Mucosa of rectum (tissue), 2 donors: ENCODE measurements around the gene UGT1A4.

Experiments
- H3K27ac ChIP-seq, 2 donors: one replicate each; pipeline ENCODE4 v1.7.0; 2013; ENCODE audit warnings: inconsistent platforms in 2 of 2, low read depth in 2 of 2, low read length in 2 of 2
- H3K27me3 ChIP-seq, 2 donors: one replicate each; pipeline ENCODE4 v1.7.0; 2013; ENCODE audit warnings: low read length in 2 of 2; ENCODE audit not compliant: control insufficient read depth in 2 of 2, insufficient read depth in 2 of 2
- H3K36me3 ChIP-seq, 2 donors: one replicate each; pipeline ENCODE4 v1.7.0; 2013; ENCODE audit warnings: low read length in 2 of 2; ENCODE audit not compliant: control insufficient read depth in 2 of 2, insufficient read depth in 2 of 2
- H3K4me1 ChIP-seq, 2 donors: one replicate each; pipeline ENCODE4 v1.7.0; 2013; ENCODE audit warnings: low read length in 2 of 2, mild to moderate bottlenecking in 1 of 2; ENCODE audit not compliant: control insufficient read depth in 2 of 2, insufficient read depth in 2 of 2
- H3K4me3 ChIP-seq, 2 donors: one replicate each; pipeline ENCODE4 v1.7.0; 2013; ENCODE audit warnings: low read length in 2 of 2
- H3K9ac ChIP-seq, 2 donors: one replicate each; pipeline ENCODE4 v1.7.0; 2013; ENCODE audit warnings: low read length in 2 of 2, low read depth in 1 of 2, mild to moderate bottlenecking in 1 of 2
- H3K9me3 ChIP-seq, 2 donors: one replicate each; pipeline ENCODE4 v1.7.0; 2013; ENCODE audit warnings: low read length in 2 of 2; ENCODE audit not compliant: control insufficient read depth in 2 of 2
- donor health status: healthy.
- donor health status: Normal muscosa, but diverticular disease.

The UGT1A4 gene

DNA sequence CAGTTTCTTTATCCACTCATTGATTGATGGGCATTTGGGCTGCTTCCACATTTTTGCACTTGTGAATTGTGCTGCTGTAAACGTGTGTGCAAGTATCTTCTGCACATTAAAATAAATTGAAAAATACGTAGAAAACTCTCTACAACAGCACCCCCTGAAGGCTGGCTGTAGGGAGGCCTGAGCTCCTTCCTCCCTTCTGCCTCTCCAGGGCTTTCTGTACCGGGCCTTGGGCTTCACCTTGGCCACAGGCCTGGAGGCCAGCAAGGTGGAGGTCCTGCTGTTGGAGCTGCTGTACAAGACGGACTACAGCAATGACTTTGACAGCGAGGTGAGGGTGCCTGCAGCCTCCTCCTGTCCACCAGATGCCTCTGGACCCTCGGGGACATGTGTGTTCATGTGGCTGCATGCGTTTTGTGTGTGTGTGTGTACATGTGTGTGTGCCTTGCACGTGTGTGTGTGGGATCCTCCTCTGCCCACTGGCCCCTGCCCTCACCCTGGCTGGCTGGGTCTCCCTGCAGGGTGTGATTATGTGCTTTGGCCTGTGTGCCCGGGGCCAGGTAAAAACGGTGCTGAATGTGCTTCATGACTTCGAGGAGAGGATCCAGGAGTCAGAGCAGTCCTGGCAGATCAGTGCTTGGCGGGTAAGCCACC, 88.8 kb downstream of the UGT1A4 start:
- peaks cover 8 to 9% of the 10 kb centered on the region in 2 donors for H3K27me3 ChIP-seq
- H3K27ac ChIP-seq, result no peak overlapping the region
- no peaks in the 10 kb centered on the region for H3K4me1 ChIP-seq
- no peaks in the 10 kb centered on the region for H3K9me3 ChIP-seq
- no peak overlapping the region for H3K9ac ChIP-seq
- no peak overlapping the region for H3K4me3 ChIP-seq
- no peaks in the 10 kb centered on the region for H3K36me3 ChIP-seq

GRCh38 chr2:233807966-233808935, 89.7 kb downstream of the UGT1A4 start:
- Histone ChIP-seq H3K27me3 (peaks cover 5 to 8% of the 10 kb centered on the region in 2 donors), H3K27ac (no peak overlapping the region), H3K4me3 (no peak overlapping the region), H3K9me3 (no peaks in the 10 kb centered on the region), H3K4me1 (no peaks in the 10 kb centered on the region), H3K9ac (no peak overlapping the region), H3K36me3 (no peaks in the 10 kb centered on the region)

DNA sequence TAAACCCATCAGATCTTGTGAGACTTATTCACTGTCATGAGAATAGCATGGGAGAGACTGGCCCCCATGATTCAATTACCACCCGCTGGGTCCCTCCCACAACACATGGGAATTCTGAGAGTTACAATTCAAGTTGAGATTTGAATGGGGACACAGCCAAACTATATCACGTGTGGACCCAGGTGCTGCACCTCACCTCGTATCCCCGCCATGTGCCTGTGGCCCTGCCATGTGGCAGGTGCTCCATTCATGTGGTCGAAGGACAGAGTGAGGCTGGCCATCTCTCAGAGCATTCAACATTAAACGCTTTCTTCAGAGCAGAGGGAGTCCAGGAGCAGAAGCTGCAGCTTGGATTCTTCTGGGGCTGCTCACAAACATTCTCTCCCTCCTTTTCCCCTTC, 91.8 kb downstream of the UGT1A4 start:
- peaks cover 0 to 8% of the 10 kb centered on the region in 2 donors for H3K27me3 ChIP-seq
- H3K9ac ChIP-seq, result no peak overlapping the region

DNA sequence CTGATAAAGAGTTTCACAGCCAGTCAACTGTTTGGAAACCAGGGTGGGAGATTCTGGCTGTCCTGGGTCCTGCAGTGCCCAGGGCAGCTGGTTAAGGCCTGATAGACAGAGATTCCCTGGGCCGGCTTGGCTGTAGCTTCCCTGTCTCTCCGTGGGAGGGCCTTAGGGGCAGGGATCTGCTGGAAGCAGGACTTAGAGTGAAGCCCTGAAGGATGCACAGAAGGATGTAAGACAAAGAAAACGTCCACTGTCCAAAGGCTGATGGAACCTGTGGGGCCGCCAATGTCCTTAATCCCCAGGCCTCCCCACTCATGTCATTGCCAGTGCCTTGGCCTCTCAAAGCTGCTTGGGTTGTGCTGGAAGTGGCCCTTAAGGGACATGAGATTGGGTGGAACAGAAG, 92.6 kb downstream of the UGT1A4 start:
- Histone ChIP-seq H3K4me3 (no peak overlapping the region), H3K9ac (no peak overlapping the region), H3K27me3 (peaks cover 0 to 8% of the 10 kb centered on the region in 2 donors), H3K27ac (no peak overlapping the region), H3K36me3 (no peaks in the 10 kb centered on the region), H3K9me3 (no peaks in the 10 kb centered on the region), H3K4me1 (no peaks in the 10 kb centered on the region)

More for the DNA sequence above, 91.8 kb downstream of the UGT1A4 start:
- Histone ChIP-seq H3K27ac (no peak overlapping the region), H3K4me3 (no peak overlapping the region), H3K9me3 (no peaks in the 10 kb centered on the region), H3K4me1 (no peaks in the 10 kb centered on the region), H3K36me3 (no peaks in the 10 kb centered on the region)

DNA sequence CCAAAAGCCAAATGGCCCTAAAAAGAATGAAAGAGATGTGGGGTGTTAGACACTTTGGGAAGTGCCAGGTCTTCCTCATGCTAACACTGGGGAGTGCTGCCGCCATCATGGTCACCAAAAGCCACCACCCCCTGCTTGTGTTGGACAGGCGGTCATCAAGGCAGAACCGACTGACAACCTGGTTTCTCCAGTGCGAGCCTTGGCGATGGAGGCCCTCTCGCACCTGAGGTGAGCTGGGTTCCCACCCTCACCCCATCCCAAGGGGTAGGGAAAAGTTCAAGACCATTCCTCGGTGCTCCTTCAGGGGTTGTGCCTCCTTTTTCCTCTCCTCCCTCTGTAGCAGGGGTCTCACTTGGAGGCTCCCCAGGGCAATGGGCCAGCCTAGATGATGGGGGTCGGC, 93.2 kb downstream of the UGT1A4 start:
- Histone ChIP-seq H3K27ac (no peak overlapping the region), H3K9ac (no peak overlapping the region), H3K36me3 (no peaks in the 10 kb centered on the region), H3K27me3 (peaks cover 0 to 8% of the 10 kb centered on the region in 2 donors), H3K9me3 (no peaks in the 10 kb centered on the region), H3K4me1 (no peaks in the 10 kb centered on the region), H3K4me3 (no peak overlapping the region)

DNA sequence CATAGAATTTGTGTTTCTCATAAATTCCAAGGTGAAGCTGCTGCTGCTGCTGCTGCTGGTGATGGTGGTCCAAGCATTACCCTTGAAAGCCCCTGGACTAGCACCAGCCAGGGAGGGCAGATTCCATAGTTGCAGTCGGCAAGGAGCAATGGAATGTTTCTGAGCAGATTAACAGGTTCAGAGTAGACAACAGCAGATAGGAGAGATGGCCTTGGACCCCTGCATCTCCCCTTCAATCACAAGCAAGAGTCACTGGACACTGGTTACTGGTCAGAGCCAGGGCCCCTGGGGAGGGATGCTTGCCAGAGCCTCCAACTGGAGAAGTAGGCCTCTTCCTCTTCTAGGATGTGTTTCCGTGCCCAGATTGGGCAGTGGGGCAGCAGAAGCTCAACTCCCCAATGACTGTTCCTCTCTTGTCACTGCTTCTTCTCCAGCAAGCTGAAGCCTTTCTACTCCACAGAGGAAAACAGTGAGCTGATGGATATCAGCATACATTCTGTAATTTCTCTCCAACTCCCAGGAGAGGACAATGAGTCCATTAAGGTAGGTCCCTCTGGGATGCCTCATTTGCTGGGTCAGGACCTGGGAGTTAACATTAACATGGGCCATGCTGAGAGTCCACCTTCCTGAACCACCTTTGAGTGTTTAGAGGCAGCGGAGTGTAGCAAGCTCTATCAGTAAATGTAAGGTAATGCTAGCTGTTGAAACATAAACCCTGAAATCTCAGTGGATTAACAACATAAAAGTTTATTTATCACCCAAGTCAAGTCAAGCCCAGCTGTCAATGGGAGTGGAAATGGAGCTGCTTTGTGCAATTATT, 94.9 kb downstream of the UGT1A4 start:
- Histone ChIP-seq H3K9ac (no peak overlapping the region), H3K27me3 (peaks cover 0 to 4% of the 10 kb centered on the region in 2 donors), H3K36me3 (no peaks in the 10 kb centered on the region), H3K9me3 (no peaks in the 10 kb centered on the region), H3K27ac (no peak overlapping the region), H3K4me1 (no peaks in the 10 kb centered on the region), H3K4me3 (no peak overlapping the region)

DNA sequence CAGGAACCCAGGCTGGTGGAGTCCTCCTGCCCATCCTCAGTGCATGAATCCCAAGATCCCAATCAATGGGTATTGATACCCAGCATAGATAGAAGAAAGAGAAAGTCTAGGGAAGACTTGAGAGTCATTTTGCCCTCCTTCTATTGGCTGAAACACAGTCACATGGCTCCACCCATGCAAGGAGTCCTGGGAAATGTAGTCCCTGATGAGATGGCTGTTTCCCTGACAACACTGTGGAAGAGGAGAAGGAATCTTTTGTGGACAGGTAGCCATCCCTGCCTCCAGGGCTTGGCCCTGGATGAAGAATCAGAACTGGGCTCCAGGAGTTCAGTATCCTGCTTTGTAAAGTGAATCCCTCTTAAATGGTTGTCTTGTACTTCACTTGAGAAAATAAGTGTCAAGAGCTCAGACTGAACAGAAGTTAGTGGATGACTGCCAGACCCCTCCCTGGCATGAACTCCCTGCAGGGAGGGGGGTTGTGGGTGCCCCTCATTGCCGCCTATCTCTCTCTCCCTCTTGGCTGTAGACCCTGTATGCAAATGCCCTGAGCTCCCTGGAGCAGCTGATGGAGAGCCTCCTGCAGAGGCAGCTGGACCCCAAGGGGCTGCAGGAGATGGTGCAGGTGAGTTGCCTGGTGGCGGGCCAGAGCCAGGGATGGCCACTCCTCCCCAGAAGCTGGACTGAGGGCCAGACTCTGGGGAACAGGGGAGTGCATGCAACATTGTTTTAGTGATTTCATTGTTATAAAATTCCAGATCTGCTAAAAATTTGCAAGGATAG, 95.7 kb downstream of the UGT1A4 start:
- H3K36me3 ChIP-seq, result no peaks in the 10 kb centered on the region
- no peak overlapping the region for H3K9ac ChIP-seq
- H3K4me1 ChIP-seq, result no peaks in the 10 kb centered on the region
- H3K9me3 ChIP-seq, result no peaks in the 10 kb centered on the region
- peaks cover 0 to 2% of the 10 kb centered on the region in 2 donors for H3K27me3 ChIP-seq
- no peak overlapping the region for H3K27ac ChIP-seq
- no peak overlapping the region for H3K4me3 ChIP-seq

DNA sequence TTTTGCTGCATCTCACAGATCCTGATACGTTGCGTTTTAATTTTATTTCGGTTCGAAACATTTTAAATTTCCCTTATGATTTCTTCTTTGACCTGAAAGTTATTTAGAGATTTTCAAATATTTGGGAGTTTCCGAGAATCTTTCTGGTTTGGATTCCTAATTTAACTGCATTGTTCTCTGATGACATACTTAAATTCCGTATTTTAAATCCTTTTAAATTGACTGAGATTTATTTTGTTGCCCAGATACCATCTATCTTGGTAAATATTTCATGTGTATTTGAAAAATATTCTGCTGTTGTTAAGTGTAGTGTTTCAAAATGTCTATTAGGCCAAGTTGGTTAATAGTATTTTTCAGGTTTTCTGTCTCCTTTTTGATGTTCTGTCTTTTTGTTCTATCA, 97.3 kb downstream of the UGT1A4 start:
- no peak overlapping the region for H3K4me3 ChIP-seq
- no peaks in the 10 kb centered on the region for H3K36me3 ChIP-seq
- no peaks in the 10 kb centered on the region for H3K4me1 ChIP-seq
- peaks cover 0 to 2% of the 10 kb centered on the region in 2 donors for H3K27me3 ChIP-seq
- no peak overlapping the region for H3K27ac ChIP-seq
- no peaks in the 10 kb centered on the region for H3K9me3 ChIP-seq
- H3K9ac ChIP-seq, result no peak overlapping the region

- Histone ChIP-seq H3K27ac (no peak overlapping the region), H3K27me3 (peaks cover 0 to 2% of the 10 kb centered on the region in 2 donors), H3K4me1 (no peaks in the 10 kb centered on the region), H3K9ac (no peak overlapping the region), H3K36me3 (no peaks in the 10 kb centered on the region), H3K4me3 (no peak overlapping the region), H3K9me3 (no peaks in the 10 kb centered on the region)
These were observed 97.8 kb downstream of the UGT1A4 start for GRCh38 chr2:233816334-233816733.
